GM19351 (cell line): ENCODE results near the gene PPIF.

Experiments used
- ATAC-seq: cut with Tn5 transposase; IDR thresholded peaks from one replicate; pipeline ENCODE4 v1.9.1; 2021; ENCODE audit warnings: mild to moderate bottlenecking, moderate library complexity; ENCODE audit not compliant: unreplicated experiment

The PPIF gene

DNA sequence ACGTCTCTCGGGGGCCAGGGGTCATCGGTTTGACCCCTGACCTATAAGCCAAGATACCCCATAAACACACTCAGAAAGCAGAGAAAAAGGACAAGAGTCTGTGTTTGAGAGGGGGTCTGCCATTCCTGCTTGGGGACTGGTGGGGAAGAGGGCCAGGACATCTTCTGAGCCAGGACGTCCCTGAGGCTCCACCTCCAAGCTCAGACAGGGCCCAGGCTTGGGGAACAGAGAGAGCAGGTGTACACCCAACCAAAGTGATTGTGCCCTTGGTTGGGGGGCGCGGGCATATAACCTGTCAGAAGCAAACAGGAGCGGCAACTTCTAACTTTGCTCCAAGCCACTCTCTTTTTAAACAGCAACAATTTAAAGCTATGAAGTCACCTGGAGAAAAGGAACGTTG, 33.9 kb upstream of the PPIF start:
- no peak for ATAC-seq

DNA sequence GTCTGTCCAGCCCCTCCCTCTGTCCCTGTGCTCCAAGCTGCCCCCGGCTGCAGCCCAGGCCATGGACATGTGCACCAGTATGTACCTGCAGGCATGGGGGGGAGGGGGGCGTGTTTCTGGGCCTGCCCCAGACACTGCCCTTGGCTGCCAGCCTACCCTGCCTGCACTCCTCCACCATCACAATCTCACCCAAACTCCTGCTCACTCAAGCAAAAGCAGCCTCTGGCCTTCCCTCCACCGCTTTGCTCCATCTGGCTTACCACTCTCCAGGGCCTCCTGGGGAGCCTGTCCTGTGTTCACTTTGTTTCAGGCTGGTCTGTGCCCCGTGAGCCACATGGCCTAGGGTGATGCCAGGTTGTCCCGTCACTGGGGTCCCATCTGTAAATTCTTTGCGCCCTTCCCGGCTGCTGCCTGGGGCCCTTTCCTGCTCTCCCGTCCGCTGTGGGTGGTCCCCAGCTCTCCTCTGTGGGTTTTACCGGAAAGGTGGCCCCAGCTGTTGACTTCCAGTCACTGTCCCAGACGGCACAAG, 33.3 kb upstream of the PPIF start:
- no peak for ATAC-seq

DNA sequence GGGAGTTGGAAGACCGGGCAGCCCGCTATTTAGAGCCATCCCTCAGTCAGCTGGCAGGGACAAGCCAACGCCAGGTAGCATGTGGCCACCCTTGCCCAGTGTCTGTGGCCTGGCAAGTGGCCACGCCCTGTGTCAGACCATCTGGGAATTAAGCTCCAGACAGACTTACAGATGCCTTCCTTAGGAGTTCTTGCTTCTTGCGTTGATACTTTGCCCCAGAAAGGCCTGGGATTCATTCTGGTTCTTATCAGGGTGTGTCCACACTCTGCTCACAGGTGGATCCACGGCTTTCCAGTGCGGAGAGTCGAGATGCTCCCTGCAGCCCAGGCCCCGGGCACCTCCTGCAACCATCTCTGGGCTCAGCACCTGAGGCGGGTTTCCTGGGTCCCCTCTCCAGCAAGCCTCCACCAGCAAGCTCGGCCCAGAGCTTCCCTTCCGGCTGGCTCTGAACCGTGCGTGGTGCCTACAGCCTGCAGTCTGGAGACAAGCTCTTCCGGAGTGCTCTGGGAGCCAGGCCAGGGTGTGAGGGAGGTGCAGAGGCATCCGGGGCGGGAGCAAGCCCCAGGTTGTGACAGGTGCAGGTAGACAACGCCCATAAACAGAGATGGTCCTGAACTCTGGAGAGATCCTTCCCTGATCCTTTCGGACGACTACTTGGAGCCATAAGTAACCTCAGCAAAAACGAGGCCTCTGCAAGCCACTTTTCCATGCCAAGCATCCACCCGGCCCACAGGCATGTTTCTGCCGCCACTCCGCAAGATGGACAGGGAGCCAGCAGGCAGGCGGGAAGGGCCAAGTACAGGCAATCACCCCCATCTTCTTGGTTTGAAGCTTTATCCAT, 32.3 kb upstream of the PPIF start:
- no peak for ATAC-seq

DNA sequence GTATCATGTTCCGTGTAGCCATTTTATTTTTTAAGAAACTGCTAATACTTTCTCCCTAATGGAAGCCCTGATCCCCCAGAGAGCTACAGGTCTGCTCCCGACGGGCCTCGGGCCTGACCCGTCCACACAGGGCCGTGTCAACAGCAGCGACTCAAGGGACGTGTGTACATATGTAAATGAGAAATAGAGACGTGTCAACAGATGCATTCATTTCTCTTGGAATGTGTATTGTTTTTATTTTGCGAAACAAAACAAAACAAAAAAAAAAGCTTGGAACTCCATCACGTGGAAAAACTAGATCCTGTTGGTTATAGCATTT, 31.7 kb upstream of the PPIF start:
- ATAC-seq, result no peak

DNA sequence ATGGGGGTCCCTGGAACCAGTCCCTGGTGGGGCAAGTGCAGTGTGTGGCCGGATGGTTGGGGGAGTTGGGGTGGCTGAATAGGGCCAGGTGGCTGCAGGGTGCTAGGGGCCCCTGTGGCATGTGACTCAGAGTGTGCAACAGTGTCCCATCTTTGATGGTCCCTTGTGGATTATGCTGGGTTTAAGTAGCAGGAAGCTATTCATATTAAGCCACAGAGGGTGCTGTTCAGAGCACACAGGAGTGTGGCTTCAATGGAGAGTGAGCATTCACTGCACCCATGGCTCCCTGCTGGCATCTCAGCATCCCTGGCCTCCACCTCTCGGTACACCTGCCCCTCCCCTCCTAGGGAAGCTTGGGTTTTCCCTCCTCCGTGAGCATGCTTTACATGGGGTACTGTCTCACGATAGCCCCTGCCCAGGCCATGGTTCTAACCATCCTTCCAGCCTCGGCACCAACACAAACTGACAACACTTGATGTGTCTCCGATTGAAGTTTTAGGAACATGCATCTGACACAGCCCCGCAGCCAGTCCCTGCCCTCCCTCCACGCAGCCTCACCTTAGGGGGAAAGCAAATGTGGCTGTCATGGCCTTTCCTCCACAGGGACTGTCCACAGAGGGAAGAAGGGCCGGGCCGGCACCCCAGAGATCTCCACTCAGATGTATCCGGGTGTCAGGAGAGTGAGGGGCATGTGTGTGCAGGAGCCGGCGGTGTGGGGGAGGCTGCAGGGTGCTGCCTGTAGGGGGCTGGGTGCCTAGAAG, 30.4 kb upstream of the PPIF start:
- peak; percentile 61 for ATAC-seq

DNA sequence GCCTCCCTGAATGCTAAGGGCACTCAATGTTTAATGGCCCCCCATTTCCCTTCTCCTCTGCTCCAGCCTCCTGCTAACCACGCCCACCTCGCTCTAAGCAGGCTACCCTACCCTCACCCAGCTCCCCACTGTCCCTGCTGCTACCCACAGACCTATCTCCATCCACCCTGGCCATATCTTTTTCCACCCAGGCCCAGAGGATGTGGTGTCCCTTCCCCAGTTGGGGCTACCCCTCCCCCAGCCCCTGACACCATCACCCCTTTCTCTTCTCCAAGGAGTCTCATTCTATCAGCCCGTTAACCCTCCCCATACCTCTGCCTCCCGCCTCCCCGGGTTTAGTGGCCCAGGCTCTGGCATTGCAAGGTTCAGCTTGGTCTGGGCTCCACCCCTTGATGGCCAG, 28.9 kb upstream of the PPIF start:
- no peak for ATAC-seq

DNA sequence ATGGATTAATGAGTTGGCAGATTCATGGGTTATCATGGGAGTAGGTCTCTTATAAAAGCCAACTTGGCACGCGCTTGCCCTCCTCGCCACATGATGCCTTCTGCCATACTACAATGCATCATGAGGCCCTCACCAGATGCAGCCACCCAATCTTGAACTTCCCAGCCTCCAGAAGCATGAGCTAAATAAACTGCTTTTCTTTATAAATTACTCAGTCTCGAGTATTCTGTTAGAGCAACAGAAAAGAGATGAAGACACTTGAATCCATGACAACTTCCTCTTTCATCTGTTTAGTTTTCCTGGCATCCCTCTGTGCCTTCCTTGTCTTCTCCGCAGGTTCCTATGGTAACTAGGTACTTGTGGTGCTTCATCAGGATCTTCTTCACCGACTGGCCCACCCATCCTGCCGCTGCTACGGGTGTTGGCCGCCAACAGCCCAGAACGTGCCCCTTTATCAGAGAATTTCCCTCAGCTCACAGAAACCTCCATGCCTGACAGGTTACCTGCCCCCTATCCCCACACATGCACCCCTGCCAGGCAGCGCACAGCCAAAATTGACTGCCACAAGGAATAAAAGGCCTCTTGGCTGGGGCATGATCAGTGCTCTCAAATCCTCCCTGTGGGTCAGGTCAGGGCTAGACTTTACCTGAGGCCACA, 28.0 kb upstream of the PPIF start:
- ATAC-seq, result no peak

DNA sequence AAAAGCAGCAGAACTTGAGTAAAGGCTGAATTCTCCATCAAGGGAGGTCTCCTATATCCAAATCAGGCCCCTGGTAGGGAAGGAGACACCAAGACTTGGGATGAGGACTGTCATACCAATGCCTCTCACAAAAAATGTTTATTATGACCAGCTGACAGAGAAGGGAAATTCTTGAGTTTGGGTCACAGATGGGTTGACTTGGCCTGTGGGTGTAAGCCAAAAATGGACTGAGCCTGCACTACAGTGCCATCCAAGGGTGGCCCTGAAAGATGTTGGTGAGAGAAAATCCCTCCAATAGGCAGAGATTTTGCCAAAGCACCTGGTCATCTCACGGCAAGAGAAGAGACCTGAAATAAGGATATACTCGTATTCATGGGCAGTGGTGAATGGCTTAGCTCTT, 27.0 kb upstream of the PPIF start:
- no peak for ATAC-seq

DNA sequence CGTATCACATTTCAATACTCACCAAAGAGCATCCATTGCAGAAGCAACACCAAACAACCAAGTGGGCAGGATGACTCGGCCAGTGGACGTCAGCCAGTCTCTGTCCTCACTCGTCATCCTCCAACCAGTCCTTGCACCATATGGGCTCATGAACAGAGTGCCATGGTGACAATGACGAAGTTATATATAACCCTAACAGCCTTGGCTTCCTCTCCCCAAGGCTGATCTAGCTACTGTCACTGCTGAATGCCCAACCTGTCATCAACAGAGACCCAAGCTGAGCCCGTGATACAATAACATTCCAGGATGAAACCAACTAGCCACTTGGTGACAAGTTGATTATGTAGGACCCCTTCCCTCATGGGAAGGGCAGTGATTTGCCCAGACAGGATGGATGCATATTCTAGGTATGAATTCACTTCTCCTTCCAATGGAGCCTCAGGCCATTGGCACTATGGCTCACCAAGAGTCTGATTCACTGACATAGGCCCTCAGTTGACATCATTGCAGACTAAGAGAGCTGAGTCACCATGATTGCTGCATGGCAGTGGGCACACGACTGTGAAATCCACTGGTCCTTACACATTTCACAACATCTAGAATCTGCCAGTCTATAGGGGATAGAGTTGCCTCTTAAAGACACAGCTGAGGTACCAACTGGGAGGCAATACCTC, 26.3 kb upstream of the PPIF start:
- no peak for ATAC-seq

DNA sequence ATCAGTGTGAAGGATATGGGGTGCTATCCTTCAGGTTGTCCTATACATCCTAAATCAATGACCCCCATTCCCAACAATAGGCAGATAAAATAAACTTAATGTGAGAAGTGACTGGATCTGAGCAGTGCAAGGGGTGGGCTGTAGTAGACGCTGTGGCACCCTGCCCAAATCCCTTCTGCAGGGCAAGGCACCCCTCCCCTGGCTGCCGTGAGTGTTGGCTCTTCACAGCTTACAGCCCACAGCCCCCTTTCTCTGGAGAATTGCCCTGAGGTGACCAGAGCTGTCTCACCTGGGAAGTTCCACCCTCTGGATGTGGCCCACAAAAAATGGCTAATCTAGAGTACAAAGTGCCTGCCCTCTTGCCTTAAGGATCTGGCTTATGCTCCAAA, 25.8 kb upstream of the PPIF start:
- ATAC-seq, result no peak

DNA sequence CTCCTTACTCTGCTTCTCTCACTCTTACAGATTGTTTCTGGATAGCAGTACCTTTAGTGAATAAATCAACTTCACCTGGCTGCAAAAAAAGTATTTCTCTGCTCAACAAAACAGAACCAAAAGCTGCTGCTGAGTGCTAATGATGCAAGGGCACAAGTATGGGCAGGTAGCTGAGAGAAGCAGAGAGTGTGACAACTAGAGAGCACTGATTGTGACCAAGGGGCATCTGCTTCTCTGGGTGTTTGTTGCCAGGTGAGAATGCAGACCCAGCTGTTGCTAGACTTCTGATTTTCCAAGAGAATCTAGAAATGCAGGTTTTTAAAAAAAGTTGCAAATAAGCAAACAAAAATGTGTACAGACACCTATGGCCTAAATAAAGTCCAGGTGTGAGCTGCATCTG, 25.3 kb upstream of the PPIF start:
- ATAC-seq, result no peak

DNA sequence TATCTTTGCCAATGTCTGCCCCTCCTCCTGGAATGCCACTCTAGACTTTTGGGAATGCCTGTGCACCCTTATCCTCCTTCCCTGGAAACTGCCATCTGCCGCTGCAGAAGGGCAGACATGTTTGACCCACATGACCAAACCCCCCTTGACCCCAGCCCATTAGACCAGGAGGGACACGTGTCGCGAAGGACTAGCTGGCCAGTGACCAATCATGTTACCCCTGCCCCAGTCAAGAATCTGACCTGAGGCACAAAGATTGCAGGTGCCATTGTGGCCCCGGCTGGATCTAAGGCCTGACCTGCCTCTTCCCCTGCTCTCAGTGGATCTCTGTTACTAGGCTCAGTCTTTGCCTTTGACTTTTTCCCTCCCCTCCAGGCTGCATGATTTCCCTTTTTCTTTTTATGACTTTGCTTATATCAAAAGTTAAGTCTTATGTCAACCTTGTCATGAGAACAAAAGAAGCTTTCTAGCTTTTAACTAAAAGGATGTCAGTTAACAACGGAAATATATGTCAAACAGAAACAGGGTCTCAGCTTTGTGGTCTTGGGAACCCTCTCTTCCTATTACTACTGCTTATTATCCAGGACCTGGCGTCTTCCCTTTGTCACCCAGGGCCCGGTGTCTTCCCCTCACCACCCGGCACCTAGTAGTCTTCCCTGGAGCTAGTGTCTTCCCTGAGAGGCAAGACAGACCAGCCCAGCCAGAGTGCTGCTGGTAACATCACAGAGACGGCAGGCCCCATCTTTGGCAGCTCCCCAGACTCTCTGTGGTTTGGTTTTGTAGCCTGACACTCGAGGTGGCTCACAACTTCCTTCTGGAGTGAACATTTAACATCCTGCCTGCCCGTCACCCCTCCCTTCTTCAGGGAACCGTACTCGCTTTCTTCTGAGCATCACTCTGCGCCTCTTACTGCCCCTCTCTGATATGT, 24.4 kb upstream of the PPIF start:
- peak; percentile 52 for ATAC-seq

DNA sequence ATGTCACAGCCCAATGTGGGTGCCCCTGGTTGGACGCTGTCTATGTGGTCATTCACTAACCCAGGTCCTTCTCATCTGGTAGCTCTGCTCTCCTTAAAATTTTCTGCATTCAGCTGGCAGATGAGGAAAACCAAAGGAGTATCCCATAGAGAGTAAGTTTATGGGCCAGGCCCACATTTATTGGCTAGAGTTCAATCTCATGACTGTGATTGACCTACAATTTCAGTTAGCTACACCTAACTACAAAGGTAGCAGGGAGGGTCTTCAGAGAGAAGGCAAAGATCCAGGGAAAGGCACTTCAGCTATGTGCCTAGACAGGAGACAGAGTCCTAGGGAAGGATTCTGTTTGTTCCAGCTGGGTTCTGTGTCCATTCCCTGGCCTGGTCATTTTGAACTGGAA, 23.7 kb upstream of the PPIF start:
- ATAC-seq, result no peak

DNA sequence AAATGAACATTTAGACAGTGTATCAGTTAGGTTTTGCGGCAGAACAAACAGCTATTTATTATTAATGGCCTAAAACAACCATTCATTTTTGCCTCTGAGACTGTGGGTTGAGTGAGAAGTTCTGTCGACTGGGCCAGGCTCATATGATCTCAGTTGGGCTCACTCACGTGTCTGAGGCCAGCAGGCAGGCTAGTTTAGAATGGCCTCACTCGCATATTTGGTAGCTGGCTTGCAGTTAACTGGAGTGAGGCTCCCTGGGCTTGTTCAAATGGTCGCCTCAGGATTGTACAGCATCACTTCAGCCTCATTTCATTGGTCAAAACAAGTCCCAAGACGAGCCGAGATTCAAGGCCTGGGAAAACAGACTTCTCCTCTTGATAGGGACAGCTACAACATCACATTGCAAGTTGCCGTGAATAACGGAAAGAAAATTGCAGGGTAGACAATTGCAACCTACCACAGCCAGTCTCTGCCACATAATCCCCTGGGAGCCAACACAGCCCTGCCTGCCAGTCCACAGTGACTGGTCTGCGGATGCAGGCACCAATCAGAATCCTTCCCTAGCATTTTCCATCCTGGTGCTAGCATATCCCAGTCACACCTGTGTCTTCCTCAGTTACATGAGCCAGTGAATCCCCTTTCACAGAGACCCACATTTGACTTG, 23.1 kb upstream of the PPIF start:
- ATAC-seq, result no peak

DNA sequence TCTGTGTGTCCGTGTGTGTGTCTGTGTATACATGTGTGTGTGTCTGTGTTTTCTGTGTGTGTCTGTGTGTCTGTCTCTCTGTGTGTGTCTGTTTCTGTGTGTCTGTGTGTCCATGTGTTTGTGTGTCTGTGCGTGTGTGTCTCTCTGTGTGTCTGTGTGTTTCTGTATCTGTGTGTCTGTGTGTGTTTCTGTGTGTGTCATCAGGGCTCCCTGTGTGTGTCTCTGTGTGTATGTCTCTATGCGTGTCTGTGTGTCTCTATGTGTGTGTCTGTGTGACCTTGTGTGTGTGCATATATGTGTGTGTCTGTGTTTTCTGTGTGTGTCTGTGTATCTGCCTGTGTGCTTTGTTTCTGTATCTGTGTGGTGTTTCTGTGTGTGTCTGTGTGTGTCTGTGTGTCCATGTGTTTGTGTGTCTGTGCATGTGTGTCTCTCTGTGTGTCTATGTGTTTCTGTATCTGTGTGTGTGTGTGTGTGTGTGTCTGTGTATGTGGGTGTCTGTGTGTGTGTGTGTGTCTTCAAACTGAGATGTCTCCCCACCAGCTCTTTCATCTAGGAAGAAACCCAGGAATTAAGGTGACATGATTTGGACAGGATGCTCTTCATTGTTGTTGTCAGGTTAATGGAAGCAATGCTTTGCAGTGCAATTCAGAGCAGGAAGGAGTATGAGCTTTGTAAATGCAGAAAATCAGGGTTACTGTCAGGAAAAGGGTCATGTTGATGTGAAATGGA, 20.7 kb upstream of the PPIF start:
- ATAC-seq, result no peak

DNA sequence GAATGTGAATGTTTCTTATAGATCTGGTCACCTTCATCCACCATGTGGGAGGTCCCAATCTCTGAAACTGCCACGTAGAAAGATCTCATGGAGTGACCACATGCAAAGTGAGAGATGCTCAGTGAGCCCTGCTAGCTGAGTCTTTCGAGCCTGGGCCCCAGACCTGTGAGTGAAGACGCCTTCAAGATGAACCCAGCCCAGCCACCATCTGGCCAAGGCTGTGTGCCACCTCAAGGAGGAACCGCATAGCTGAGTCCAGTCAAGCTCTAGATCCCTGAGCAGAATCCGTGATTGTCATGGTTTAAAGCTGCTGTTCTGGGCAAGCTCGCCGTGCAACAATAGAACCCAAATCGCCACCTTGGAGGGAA, 20.2 kb upstream of the PPIF start:
- peak; percentile 54 for ATAC-seq

DNA sequence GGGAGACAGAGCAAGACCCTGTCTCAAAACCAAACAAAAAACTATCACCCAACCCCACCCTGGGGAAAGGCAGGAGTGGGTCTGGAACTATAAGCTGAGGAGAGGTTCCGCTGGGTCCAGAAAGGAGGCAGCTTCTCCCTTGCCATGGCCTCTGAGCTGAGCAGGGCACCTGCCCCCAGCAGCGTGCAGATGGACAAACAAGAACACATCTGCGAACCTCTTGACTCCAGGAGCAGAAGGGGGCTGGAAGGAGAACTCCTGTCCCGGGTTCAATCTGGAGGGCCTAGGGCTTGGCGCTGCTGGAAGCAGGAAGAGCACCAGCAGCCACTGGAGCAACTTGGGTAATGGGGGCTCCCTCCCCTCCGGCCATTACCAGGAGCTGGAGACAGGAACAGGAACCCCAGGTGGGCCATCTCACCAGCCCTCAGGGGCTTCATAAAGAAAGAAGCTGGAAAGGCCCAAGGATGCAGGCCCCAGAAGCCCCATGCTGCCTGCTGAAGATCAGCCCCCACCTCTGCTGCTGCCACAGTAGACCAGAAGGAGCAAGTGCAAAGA, 19.0 kb upstream of the PPIF start:
- no peak for ATAC-seq

DNA sequence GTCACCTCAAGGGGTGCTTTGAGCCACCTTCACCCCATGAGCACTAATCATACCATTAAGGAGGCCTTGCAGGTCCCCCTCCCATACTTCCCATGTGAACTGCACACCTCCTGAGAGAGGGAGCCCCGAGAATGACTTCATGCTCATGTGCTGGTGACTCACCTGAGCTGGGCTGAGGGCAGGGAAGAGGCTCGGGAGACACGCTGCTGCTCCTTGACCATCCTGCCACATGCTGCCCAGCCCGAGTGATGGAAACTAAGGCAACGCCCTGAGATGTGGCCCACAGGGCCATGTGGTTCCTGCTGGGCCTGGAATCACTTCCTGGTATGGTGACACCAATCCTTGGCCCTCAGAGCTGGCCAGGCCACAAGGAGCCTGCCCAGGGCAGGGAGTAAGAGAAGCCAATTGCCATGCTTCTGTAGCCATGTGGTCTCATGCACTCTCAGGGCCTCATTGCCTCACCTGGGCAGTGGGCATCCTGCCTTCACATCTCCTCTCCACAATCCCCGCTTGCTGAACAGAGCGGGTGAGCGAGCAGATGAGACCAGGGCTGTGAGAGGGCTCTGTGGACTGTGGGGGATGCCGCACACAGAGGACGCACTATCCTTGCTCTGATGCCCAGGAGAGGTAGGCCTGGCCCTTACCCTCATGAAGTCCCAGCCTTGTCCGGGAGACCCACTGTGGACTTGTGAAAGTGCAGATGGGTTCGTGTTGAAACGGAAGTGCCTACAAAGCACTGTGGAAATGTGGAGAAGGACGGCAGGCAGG, 18.3 kb upstream of the PPIF start:
- no peak for ATAC-seq
